Astrocyte (in vitro differentiated cells and primary cell): ENCODE results near the gene NPAS3.

Experiments used
- CTCF ChIP-seq: IDR thresholded peaks from 2 replicates; pipeline ENCODE4 v1.5.1; 2011; ENCODE audit warnings: low read depth, mild to moderate bottlenecking, inconsistent platforms, low read length, moderate library complexity; ENCODE audit not compliant: insufficient read depth
- EZH2 ChIP-seq: IDR thresholded peaks from 2 replicates; pipeline ENCODE4 v1.6.1; 2012; ENCODE audit warnings: mild to moderate bottlenecking, low read length, inconsistent platforms; ENCODE audit not compliant: insufficient read depth

- TF ChIP-seq CTCF: no peak
- TF ChIP-seq EZH2: no peak
Measured at GRCh38 chr14:32914391-32914790, 24.3 kb upstream of the NPAS3 start.
